Upper lobe of left lung (tissue), 6 donors: ENCODE measurements around the gene WAPL. TPM values are rescaled to one million over a fixed set of nuclear protein-coding genes. Genes with fewer than 3 reads are reported as not detected.

ENCODE experiments used
- ATAC-seq, 2 donors: fragments of 200-7000 bp; cut with Tn5 transposase; one replicate each; pipeline ENCODE4 v1.9.1; 2022; ENCODE audit warnings: mild to moderate bottlenecking in 2 of 2, moderate library complexity in 2 of 2; ENCODE audit not compliant: low FRiP score in 2 of 2
- DNase-seq, 2 donors: peaks; one replicate each; pipeline ENCODE4 v3.0.0-alpha.2; 2019 to 2020
- H3K27ac ChIP-seq, 4 donors: fragments of 200-600 bp; sonication (generic); one replicate each; pipeline ENCODE4 v1.5.1; 2016 to 2019
- H3K27me3 ChIP-seq, 4 donors: fragments of 200-600 bp; sonication (generic); one replicate each; pipeline ENCODE4 v1.5.1; 2017 to 2019
- H3K36me3 ChIP-seq, 4 donors: fragments of 200-600 bp; sonication (generic); one replicate each; pipeline ENCODE4 v1.5.1; 2016 to 2019
- H3K4me1 ChIP-seq, 4 donors: fragments of 200-600 bp; sonication (generic); one replicate each; pipeline ENCODE4 v1.5.1; 2018 to 2019
- H3K4me3 ChIP-seq, 4 donors: fragments of 200-600 bp; sonication (generic); one replicate each; pipeline ENCODE4 v1.5.1; 2017 to 2019; ENCODE audit warnings: mild to moderate bottlenecking in 2 of 4, moderate library complexity in 1 of 4
- H3K9me3 ChIP-seq, 4 donors: fragments of 200-600 bp; sonication (generic); one replicate each; pipeline ENCODE4 v1.5.1; 2018 to 2019
- EP300 ChIP-seq, 4 donors: sonication (generic); formaldehyde crosslinking; IDR thresholded peaks; one replicate each; pipeline ENCODE4 v1.5.1; 2017; ENCODE audit warnings: antibody characterized with exemption in 4 of 4, control low read depth in 2 of 4
- POLR2A ChIP-seq, 4 donors: fragments of 450-650 bp; IDR thresholded peaks; one replicate each; pipeline ENCODE4 v1.5.1; 2016 to 2017; ENCODE audit warnings: antibody characterized with exemption in 4 of 4, mild to moderate bottlenecking in 2 of 4
- POLR2AphosphoS5 ChIP-seq, 2 donors: sonication (generic); formaldehyde crosslinking; IDR thresholded peaks; one replicate each; pipeline ENCODE4 v1.5.1; 2017; ENCODE audit warnings: antibody characterized with exemption in 2 of 2
- WGBS, 2 donors: methylation state at CpG; one replicate each; pipeline ENCODE4 v1.1.5; 2017 to 2018; 5-methylcytosine and 5-hydroxymethylcytosine counted together
- total RNA-seq, 6 donors: library from RNA; depleted of rRNA in 4 of 6; stranded (reverse); fragments of >200 nt in 4 of 6; gene quantifications; one replicate each; pipeline versions ENCODE4 v1.1.0 to v1.2.1, GENCODE V29; 2016 to 2021
- TF ChIP-seq, protein P1 (sequence below), 6 experiments: fragments of 450-650 bp in 4 of 6; fragments of 200-600 bp in 2 of 6; sonication (generic) in 2 of 6; IDR thresholded peaks; one replicate each; pipeline ENCODE4 v1.5.1; 2016 to 2019; ENCODE audit warnings: antibody characterized with exemption in 6 of 6
- donor health status: DM: no; HTN: no; CAD: no; lungs with moderate emphysema.
- donor health status: DM: no; HTN: yes; CAD: no; lungs with severe emphysema.

Gene WAPL
- total RNA-seq, 6 donors from 2014 or later, result 24.5 to 55.2 (median 38.1) TPM

DNA sequence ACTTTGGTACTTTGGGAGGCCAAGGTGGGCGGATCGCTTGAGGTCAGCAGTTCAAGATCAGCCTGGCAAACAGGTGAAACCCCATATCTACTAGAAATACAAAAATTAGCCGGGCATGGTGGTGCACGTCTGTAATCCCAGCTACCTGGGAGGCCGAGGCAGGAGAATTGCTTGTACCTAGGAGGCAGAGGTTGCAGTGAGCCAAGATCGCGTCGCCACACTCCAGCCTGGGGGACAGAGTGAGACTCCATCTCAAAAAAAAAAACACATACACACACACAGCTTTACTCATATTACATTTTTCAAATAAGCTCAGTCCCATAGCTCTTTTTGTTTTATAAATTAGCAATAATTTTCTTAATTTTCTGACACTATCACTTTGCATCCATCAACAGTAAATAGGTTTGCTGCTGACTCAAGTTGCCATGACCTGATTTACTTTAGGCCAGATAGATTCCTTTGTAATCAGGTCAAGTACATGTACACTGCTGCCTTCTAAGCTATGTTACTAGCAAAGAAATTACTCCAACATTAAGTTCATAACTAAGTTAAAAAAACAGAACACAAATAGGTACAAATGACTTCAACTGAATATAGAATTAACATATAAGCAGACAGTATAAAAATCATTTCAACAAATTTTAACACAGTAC lies 31.5 kb downstream of the WAPL start:
- DNase-seq (no peak), ATAC-seq (no peak)
- no peak overlapping the region for H3K27ac ChIP-seq
- H3K9me3 ChIP-seq, result no peaks in the 10 kb centered on the region
- H3K27me3 ChIP-seq, result no peaks in the 10 kb centered on the region
- 96 to 98% methylated on average over 8 of the region's 8 CpGs for WGBS, 2 donors
- no peaks in the 10 kb centered on the region for H3K4me1 ChIP-seq
- H3K36me3 ChIP-seq, result peaks cover 4 to 57% (median 12%) of the 10 kb centered on the region in 4 donors
- TF ChIP-seq POLR2AphosphoS5 (IDR thresholded peaks at IDR 0.05) (no peak), POLR2A (IDR thresholded peaks at IDR 0.05) (no peak), EP300 (IDR thresholded peaks at IDR 0.05) (no peak)
- TF ChIP-seq, protein P1, sequence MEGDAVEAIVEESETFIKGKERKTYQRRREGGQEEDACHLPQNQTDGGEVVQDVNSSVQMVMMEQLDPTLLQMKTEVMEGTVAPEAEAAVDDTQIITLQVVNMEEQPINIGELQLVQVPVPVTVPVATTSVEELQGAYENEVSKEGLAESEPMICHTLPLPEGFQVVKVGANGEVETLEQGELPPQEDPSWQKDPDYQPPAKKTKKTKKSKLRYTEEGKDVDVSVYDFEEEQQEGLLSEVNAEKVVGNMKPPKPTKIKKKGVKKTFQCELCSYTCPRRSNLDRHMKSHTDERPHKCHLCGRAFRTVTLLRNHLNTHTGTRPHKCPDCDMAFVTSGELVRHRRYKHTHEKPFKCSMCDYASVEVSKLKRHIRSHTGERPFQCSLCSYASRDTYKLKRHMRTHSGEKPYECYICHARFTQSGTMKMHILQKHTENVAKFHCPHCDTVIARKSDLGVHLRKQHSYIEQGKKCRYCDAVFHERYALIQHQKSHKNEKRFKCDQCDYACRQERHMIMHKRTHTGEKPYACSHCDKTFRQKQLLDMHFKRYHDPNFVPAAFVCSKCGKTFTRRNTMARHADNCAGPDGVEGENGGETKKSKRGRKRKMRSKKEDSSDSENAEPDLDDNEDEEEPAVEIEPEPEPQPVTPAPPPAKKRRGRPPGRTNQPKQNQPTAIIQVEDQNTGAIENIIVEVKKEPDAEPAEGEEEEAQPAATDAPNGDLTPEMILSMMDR (IDR thresholded peaks at IDR 0.05), result no peak
- no peak overlapping the region for H3K4me3 ChIP-seq

DNA sequence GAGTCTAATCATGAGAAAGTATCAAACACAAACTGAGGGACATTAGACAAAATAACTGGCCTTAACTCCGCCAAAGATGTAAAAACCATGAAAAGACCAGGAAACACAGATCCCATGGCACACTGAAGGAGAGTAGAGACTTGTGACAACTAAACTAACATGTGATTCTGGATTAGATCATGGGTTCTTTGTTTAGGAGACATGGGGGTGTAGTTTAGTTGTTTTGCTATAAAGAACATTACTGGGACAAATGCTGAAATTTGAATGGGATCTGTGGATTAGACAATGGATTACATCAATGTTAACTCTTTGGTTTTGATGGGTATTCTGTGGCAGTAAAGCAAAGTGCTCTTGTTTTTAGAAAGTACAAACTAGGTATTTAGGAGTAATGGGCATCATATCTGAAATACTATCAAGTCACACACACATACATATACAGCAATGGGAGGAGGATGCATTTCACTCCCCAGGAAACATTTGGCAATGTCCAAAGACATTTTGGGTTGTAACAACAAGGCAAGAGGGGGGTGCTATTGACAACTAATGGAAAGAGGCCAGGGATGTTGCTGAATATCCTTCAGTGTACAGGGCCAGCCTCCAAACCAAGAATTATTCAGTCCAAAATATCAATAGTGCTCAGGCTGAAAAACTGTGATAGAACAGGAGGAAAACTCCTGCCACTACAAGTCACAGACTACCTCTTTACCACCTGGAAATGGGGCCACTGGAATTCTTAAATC lies 32.4 kb downstream of the WAPL start:
- Histone ChIP-seq H3K27me3 (no peaks in the 10 kb centered on the region), H3K27ac (no peak overlapping the region), H3K4me3 (no peak overlapping the region), H3K4me1 (no peaks in the 10 kb centered on the region), H3K36me3 (peaks cover 4 to 57% (median 14%) of the 10 kb centered on the region in 4 donors), H3K9me3 (no peaks in the 10 kb centered on the region)
- WGBS, 2 donors, result 92 to 100% methylated on average over 1 of the region's 1 CpG
- TF ChIP-seq, protein P1 (IDR thresholded peaks at IDR 0.05), result no peak
- no peak for TF ChIP-seq POLR2AphosphoS5 (IDR thresholded peaks at IDR 0.05)
- TF ChIP-seq POLR2A (IDR thresholded peaks at IDR 0.05), result no peak
- no peak for TF ChIP-seq EP300 (IDR thresholded peaks at IDR 0.05)
- ATAC-seq (no peak), DNase-seq (no peak)

DNA sequence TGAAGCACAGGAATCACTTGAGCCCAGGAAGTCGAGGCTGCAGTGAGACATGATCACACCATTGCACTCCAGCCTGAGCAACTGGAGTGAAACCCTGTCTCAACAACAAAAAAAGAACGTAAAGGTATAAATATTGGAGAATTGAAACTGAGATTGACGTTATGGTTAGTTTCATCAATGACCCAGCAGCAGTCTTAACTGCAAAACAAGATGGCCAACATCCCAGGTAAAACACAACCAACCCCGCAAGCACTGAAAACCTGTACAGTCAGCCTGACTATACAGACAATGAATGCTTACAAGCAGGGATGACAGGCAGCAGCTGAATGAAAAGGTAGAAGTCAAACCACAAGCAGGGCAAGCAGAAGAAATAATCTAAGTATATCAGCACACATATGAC lies 34.7 kb downstream of the WAPL start:
- Histone ChIP-seq H3K9me3 (no peaks in the 10 kb centered on the region), H3K36me3 (peaks cover 4 to 71% (median 25%) of the 10 kb centered on the region in 4 donors), H3K27me3 (no peaks in the 10 kb centered on the region), H3K4me1 (no peaks in the 10 kb centered on the region), H3K4me3 (no peak overlapping the region), H3K27ac (no peak overlapping the region)
- WGBS, 2 donors, result 87 to 89% methylated on average over 4 of the region's 4 CpGs
- ATAC-seq (no peak), DNase-seq (no peak)
- TF ChIP-seq, protein P1 (IDR thresholded peaks at IDR 0.05), result no peak

DNA sequence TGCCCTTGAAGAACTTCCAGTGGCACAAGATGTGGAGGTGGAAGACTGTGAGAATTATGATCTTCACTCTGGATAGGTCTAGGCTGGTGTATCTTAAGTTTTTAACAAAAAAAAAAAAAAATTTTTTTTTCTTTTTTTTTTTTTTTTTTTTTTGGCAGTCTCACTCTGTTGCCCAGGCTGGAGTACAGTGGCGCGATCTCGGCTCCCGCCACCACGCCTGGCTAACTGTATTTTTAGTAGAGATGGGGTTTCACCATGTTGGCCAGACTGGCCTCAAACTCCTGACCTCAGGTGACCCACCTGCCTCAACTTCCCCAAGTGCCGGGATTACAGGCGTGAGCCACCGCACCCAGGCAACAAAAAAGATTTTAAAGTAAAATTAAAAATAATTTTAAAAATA lies 37.9 kb downstream of the WAPL start:
- DNase-seq, result no peak
- TF ChIP-seq, protein P1 (IDR thresholded peaks at IDR 0.05), result no peak
- TF ChIP-seq EP300 (IDR thresholded peaks at IDR 0.05), result no peak
- TF ChIP-seq POLR2AphosphoS5 (IDR thresholded peaks at IDR 0.05), result no peak
- TF ChIP-seq POLR2A (IDR thresholded peaks at IDR 0.05), result no peak
- Histone ChIP-seq H3K36me3 (peaks cover 4 to 67% (median 23%) of the 10 kb centered on the region in 4 donors), H3K27ac (no peak overlapping the region), H3K27me3 (no peaks in the 10 kb centered on the region), H3K9me3 (no peaks in the 10 kb centered on the region), H3K4me1 (no peaks in the 10 kb centered on the region), H3K4me3 (no peak overlapping the region)
- ATAC-seq, result no peak
- 98 to 99% methylated on average over 8 of the region's 8 CpGs for WGBS, 2 donors
